ENCODE data around the gene PITHD1. TPM values are rescaled to one million over a fixed set of nuclear protein-coding genes. Genes with fewer than 3 reads are reported as not detected.
"Not testable (repeated sequence)": the region's sequence is repeated elsewhere in the genome, so short reads cannot be mapped to it uniquely, and the experiment has no call there.

Gene PITHD1
- total RNA-seq, 2 experiments from 2014 or later, result 64.0 to 64.5 TPM

- H3K36me3 Mint-ChIP-seq; H3K27me3 Mint-ChIP-seq; POLR2A ChIA-PET; H3K27ac Mint-ChIP-seq; H3K4me3 Mint-ChIP-seq; DNase-seq; ATAC-seq (ENCODE audit: low read depth); H3K9me3 Mint-ChIP-seq: not testable (repeated sequence)
- H3K4me1 Mint-ChIP-seq, result peaks cover 14% of the 10 kb centered on the region
Observed at GRCh38 chr1:23826590-23826989, 48.4 kb downstream of the PITHD1 start.

DNA sequence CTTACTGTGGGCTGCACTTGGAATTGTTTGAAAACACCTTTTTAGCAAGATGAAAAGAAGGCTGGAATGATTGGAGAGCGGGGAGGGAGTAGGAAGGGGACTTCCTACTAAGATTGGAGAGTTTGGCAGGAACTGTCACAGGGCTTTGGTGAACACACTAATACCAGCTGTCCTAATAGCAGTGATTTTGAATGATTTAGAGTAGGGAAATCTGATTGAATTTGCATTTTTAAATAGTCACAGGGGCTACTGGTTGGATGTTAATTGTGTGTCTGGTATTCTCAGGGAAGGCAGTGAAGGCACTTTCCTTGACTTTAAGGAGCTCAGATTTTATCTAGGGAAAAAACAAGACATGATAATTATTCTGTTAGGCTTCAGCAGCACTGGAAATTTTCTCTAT is 49.5 kb downstream of the PITHD1 start:
- H3K4me3 Mint-ChIP-seq, result no peak overlapping the region
- ATAC-seq (ENCODE audit: low read depth) (no peak), DNase-seq (no peak)
- POLR2A ChIA-PET, result interaction anchor here (0.6 kb wide), 1 partner anchor 15 kb away, joined by 3 read pairs; no protein-coding TSS in a partner anchor
- peaks cover 11% of the 10 kb centered on the region for H3K4me1 Mint-ChIP-seq
- peaks cover 1% of the 10 kb centered on the region for H3K36me3 Mint-ChIP-seq
- no peak overlapping the region for H3K27ac Mint-ChIP-seq
- H3K27me3 Mint-ChIP-seq, result no peaks in the 10 kb centered on the region
- H3K9me3 Mint-ChIP-seq, result no peaks in the 10 kb centered on the region

DNA sequence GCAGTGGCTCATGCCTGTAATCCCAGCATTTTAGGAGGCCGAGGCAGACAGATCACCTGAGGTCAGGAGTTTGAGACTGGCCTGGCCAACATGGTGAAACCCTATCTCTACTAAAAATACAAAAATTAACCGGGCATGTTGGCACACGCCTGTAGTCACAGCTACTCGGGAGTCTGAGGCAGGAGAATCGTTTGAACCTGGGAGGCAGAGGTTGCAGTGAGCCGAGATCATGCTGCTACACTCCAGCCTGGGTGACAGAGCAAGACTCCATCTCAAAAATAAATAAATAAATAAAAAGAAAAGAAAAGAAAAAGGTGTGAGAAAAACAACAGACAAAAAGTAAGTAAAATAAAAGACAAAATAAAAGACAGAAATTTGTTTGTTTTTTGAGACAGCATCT is 55.9 kb downstream of the PITHD1 start:
- H3K36me3 Mint-ChIP-seq; DNase-seq; H3K27me3 Mint-ChIP-seq; H3K27ac Mint-ChIP-seq; H3K4me1 Mint-ChIP-seq; ATAC-seq (ENCODE audit: low read depth); POLR2A ChIA-PET; H3K9me3 Mint-ChIP-seq; H3K4me3 Mint-ChIP-seq: not testable (repeated sequence)

DNA sequence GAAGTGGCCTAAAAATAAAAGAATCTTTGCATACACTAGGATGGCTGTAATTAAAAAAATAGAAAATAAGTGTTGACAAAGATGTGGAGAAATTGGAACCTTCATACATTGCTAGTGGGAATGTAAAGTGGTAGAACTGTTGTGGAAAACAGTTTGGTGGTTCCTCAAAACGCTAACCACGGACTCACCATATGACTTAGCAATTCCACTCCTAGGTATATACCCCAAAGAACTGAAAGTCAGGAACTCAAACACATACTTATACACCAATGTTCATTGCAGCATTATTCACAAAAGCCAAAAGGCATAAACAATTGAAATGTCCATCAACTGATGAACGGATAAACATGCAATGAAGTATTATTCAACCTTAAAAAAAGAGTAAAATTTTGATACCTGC is 57.8 kb downstream of the PITHD1 start:
- Mint-ChIP-seq H3K27ac (no peak overlapping the region), H3K27me3 (peaks cover 6% of the 10 kb centered on the region), H3K36me3 (no peaks in the 10 kb centered on the region), H3K4me1 (peaks cover 9% of the 10 kb centered on the region), H3K9me3 (no peaks in the 10 kb centered on the region), H3K4me3 (no peak overlapping the region)
- POLR2A ChIA-PET, result no interaction called here
- ATAC-seq (ENCODE audit: low read depth) (no peak), DNase-seq (no peak)

Other genes starting within 250 kb of the PITHD1 start
- 10 to 100 TPM; 44.2 to 45.1 TPM for gene E2F2, start 247.2 kb upstream of the PITHD1 start, total RNA-seq
- 10 to 100 TPM; 44.0 to 51.1 TPM for gene ID3, start 218.9 kb upstream of the PITHD1 start, total RNA-seq
- 1,000 to 10,000 TPM; 1,289 to 1,405 TPM for gene RPL11, start 86.6 kb upstream of the PITHD1 start, total RNA-seq
- 10 to 100 TPM; 27.0 to 27.7 TPM for gene ELOA, start 34.9 kb upstream of the PITHD1 start, total RNA-seq
- 10 to 100 TPM; 67.0 to 82.5 TPM for gene LYPLA2, start 12.7 kb downstream of the PITHD1 start, total RNA-seq
- gene GALE, start 22.3 kb downstream of the PITHD1 start, total RNA-seq, result 10 to 100 TPM; 18.6 to 19.4 TPM
- 10 to 100 TPM; 35.4 to 37.2 TPM for gene HMGCL, start 47.0 kb downstream of the PITHD1 start, total RNA-seq
- gene FUCA1, start 89.9 kb downstream of the PITHD1 start, total RNA-seq, result 10 to 100 TPM; 17.2 to 19.6 TPM
- 1 to 10 TPM; 2.0 TPM for gene CNR2, start 134.9 kb downstream of the PITHD1 start, total RNA-seq
- gene PNRC2, start 181.4 kb downstream of the PITHD1 start, total RNA-seq, result 100 to 1,000 TPM; 188 to 200 TPM
- gene SRSF10, start 201.9 kb downstream of the PITHD1 start, total RNA-seq, result 100 to 1,000 TPM; 202 to 223 TPM

All from activated naive CD8-positive, alpha-beta T cell treated with anti-CD3 and anti-CD28 coated beads, Interleukin-2, amount 10 ng/mL, durations not matched to agents 7 days and 5 days (primary cell).